ENCODE measurements around the gene SEC11C. TPM values are rescaled to one million over a fixed set of nuclear protein-coding genes. Genes with fewer than 3 reads are reported as not detected.

The SEC11C gene
- polyA plus RNA-seq, 3 donors = 14.9 to 98.4 (median 98.0) TPM

DNA sequence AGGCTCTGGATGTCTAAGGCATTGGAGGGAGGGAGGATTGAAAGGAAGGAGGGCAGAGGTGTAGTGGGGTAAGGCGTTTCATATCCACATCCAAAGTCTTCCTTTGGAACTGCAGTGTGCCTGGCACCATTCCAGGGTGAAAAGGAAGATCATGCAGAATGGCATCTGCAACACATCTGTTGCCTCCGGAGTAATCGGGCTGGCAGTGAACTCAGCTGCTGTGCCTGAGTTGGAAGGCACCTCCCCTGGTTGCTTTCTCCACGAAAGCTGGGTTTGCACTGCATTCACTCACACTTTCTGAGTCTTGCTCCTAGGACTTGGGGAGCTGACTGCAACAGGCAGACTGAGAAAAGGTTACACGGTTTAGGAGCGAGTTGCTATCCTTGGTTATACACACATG lies 30.3 kb upstream of the SEC11C start:
- Histone ChIP-seq H3K27ac (ENCODE audit: low read depth in 1 of 2, low read length in 2 of 2) (no peak overlapping the region), H3K9me3 (replicated peaks in 1 of 2; ENCODE audit: control insufficient read depth in 1 of 2, insufficient read depth in 1 of 2, low read length in 2 of 2) (no peaks in the 10 kb centered on the region), H2AFZ (ENCODE audit: insufficient read depth, low read depth, low read length, poor library complexity, severe bottlenecking) (no peak overlapping the region), H4K20me1 (ENCODE audit: insufficient read depth, low read length) (no peaks in the 10 kb centered on the region), H3K4me3 (replicated peaks in 1 of 3; ENCODE audit: low read depth in 2 of 3, low read length in 3 of 3) (no peak overlapping the region), H3K9ac (ENCODE audit: insufficient read depth, low read length, poor library complexity, severe bottlenecking) (no peak overlapping the region), H3K4me1 (ENCODE audit: control insufficient read depth in 1 of 2, insufficient read depth in 2 of 2, low read length in 2 of 2) (no peaks in the 10 kb centered on the region), H3K4me2 (replicated peaks; ENCODE audit: extremely low read depth, low read length, poor library complexity, severe bottlenecking) (no peak overlapping the region), H3K27me3 (ENCODE audit: control insufficient read depth in 2 of 2, insufficient read depth in 2 of 2, low read length in 2 of 2) (peaks cover 2 to 4% of the 10 kb centered on the region in 2 donors), H3K36me3 (replicated peaks in 1 of 2; ENCODE audit: control insufficient read depth in 1 of 2, insufficient read depth in 2 of 2, low read length in 2 of 2) (no peaks in the 10 kb centered on the region), H3K79me2 (ENCODE audit: insufficient read depth, low read length) (no peaks in the 10 kb centered on the region)
- H3K4me3 Mint-ChIP-seq = no peak overlapping the region
- peaks cover 5 to 16% (median 11%) of the 10 kb centered on the region in 3 donors for H3K27me3 Mint-ChIP-seq (ENCODE audit: low read depth in 3 of 3)
- DNase-seq = no peak
- peaks cover 0 to 3% (median 1%) of the 10 kb centered on the region in 7 donors for H3K9me3 Mint-ChIP-seq
- intact Hi-C loops (cut with micrococcal nuclease) = no loop called here
- no peaks in the 10 kb centered on the region for H3K36me3 Mint-ChIP-seq
- 91% methylated on average over 3 of the region's 6 CpGs for WGBS (ENCODE audit: insufficient coverage)
- H3K27ac Mint-ChIP-seq = no peak overlapping the region
- TF ChIP-seq, protein P1, sequence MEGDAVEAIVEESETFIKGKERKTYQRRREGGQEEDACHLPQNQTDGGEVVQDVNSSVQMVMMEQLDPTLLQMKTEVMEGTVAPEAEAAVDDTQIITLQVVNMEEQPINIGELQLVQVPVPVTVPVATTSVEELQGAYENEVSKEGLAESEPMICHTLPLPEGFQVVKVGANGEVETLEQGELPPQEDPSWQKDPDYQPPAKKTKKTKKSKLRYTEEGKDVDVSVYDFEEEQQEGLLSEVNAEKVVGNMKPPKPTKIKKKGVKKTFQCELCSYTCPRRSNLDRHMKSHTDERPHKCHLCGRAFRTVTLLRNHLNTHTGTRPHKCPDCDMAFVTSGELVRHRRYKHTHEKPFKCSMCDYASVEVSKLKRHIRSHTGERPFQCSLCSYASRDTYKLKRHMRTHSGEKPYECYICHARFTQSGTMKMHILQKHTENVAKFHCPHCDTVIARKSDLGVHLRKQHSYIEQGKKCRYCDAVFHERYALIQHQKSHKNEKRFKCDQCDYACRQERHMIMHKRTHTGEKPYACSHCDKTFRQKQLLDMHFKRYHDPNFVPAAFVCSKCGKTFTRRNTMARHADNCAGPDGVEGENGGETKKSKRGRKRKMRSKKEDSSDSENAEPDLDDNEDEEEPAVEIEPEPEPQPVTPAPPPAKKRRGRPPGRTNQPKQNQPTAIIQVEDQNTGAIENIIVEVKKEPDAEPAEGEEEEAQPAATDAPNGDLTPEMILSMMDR (IDR thresholded peaks at IDR 0.05) = no peak
- H3K4me1 Mint-ChIP-seq = no peaks in the 10 kb centered on the region

DNA sequence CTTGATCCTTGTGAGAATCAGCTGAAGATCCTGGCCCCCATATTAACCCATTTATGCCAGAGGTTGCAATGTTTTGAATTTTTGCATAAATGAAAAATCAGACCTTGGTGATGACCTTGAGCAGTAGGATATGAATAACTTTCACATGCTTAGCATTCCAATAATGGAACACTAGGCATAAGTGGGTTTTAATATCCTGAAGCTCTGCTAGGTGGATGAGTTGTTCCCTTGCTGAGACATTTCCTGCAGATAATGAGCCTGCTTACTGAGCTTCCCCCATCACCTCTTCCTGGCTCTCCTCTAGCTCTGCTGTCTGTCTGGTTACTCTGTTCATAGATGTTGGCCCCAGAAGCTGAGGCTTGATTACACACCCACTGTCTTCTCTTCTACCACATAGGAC lies 25.5 kb upstream of the SEC11C start:
- Histone ChIP-seq H3K27me3 (ENCODE audit: control insufficient read depth in 2 of 2, insufficient read depth in 2 of 2, low read length in 2 of 2) (no peaks in the 10 kb centered on the region), H3K4me3 (replicated peaks in 1 of 3; ENCODE audit: low read depth in 2 of 3, low read length in 3 of 3) (no peak overlapping the region), H2AFZ (ENCODE audit: insufficient read depth, low read depth, low read length, poor library complexity, severe bottlenecking) (no peak overlapping the region), H4K20me1 (ENCODE audit: insufficient read depth, low read length) (no peaks in the 10 kb centered on the region), H3K9me3 (replicated peaks in 1 of 2; ENCODE audit: control insufficient read depth in 1 of 2, insufficient read depth in 1 of 2, low read length in 2 of 2) (no peaks in the 10 kb centered on the region), H3K36me3 (replicated peaks in 1 of 2; ENCODE audit: control insufficient read depth in 1 of 2, insufficient read depth in 2 of 2, low read length in 2 of 2) (no peaks in the 10 kb centered on the region), H3K4me1 (ENCODE audit: control insufficient read depth in 1 of 2, insufficient read depth in 2 of 2, low read length in 2 of 2) (no peaks in the 10 kb centered on the region), H3K9ac (ENCODE audit: insufficient read depth, low read length, poor library complexity, severe bottlenecking) (no peak overlapping the region), H3K4me2 (replicated peaks; ENCODE audit: extremely low read depth, low read length, poor library complexity, severe bottlenecking) (no peak overlapping the region), H3K27ac (ENCODE audit: low read depth in 1 of 2, low read length in 2 of 2) (no peak overlapping the region), H3K79me2 (ENCODE audit: insufficient read depth, low read length) (no peaks in the 10 kb centered on the region)
- Mint-ChIP-seq H3K9me3 (peaks cover 0 to 5% (median under 1%) of the 10 kb centered on the region in 7 donors), H3K4me3 (no peak overlapping the region), H3K27me3 (ENCODE audit: low read depth in 3 of 3) (peaks cover 4 to 9% (median 5%) of the 10 kb centered on the region in 3 donors), H3K27ac (no peak overlapping the region), H3K36me3 (no peaks in the 10 kb centered on the region), H3K4me1 (no peaks in the 10 kb centered on the region)
- TF ChIP-seq, protein P1 (IDR thresholded peaks at IDR 0.05) = no peak
- intact Hi-C loops (cut with micrococcal nuclease) = no loop called here
- no peak for DNase-seq

Measured in CD14-positive monocyte (primary cell).